HG02852 (cell line): Measurements from ENCODE around the gene THAP8.

Experiments
- ATAC-seq: cut with Tn5 transposase; IDR thresholded peaks from one replicate; pipeline ENCODE4 v1.9.1; 2021; ENCODE audit warnings: mild to moderate bottlenecking, moderate library complexity; ENCODE audit not compliant: unreplicated experiment

THAP8 gene

DNA sequence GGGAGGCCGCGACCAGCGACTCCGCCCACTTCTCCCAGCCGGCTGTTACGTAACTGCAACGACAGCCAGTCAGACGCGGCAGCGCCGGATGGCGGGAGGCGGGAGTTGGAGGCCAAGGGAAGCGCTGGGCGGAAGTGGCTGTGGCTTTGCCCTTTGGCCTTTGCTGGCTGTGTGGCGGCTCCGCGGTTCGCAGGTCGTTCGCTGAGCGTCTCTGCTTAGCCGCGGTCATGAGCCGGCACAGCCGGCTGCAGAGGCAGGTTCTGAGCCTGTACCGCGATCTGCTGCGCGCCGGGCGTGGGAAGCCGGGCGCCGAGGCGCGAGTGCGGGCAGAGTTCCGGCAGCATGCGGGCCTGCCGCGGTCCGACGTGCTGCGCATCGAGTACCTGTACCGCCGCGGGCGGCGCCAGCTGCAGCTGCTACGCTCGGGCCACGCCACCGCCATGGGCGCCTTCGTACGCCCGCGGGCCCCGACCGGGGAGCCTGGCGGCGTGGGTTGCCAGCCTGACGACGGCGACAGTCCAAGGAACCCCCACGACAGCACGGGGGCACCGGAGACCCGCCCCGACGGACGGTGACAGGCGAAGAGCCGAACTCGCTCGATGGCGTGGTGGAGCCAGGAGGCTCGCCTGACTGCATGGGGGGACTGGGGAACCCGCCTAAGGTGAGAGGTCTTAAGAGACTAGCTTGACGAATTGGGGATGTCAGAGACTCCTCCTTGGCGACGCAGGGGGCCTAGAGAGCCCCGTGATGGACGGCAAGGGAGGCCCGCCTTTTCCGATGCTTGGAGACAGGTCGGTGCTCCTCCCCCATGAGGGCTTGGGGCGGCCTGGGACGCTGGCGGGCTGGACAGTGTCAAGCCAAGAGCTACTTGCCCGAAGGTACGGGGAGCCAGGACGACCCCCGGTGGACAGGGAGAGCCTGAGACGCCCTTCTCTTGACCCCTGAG is 58.8 kb downstream of the THAP8 start, which contains the start of gene SDHAF1:
TSS of gene SDHAF1 (plus strand) at position 141 of the 946 bp plus-strand sequence. CDS start at position 228, 87 bp downstream.
- ATAC-seq, result peak; percentile 83

DNA sequence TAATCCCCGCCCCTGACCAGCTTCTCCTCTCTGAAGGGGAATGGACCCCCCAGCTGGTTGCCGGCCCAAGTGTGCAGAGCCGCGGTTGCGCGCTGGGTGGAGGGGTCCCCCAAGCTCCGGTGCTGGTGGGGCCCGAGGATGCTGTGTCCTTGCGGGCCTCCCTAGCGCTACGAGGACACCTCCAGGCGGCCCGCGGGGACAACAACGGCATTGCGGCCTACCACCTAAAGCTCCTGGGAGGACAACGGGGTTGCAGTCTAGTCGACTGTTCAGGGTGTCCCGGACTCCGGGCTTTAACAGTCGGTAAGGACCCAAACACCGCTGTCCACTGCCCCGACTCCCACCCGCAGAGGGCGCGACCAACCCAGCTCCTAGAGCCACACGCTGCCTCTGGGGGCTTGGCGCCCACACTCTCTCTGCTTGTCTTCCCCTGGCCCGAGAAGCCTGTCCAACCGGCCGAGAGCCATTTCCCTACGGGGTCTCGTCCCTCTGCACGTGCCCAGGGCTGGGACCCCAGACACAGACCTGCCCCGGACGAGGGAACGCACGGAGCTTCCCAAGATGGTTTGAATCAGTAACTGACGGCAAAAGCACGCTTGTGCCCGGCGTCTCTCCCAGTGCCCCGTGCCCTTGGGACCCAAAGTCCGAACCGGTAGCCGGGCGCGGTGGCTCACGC is 60.0 kb downstream of the THAP8 start:
- no peak for ATAC-seq

DNA sequence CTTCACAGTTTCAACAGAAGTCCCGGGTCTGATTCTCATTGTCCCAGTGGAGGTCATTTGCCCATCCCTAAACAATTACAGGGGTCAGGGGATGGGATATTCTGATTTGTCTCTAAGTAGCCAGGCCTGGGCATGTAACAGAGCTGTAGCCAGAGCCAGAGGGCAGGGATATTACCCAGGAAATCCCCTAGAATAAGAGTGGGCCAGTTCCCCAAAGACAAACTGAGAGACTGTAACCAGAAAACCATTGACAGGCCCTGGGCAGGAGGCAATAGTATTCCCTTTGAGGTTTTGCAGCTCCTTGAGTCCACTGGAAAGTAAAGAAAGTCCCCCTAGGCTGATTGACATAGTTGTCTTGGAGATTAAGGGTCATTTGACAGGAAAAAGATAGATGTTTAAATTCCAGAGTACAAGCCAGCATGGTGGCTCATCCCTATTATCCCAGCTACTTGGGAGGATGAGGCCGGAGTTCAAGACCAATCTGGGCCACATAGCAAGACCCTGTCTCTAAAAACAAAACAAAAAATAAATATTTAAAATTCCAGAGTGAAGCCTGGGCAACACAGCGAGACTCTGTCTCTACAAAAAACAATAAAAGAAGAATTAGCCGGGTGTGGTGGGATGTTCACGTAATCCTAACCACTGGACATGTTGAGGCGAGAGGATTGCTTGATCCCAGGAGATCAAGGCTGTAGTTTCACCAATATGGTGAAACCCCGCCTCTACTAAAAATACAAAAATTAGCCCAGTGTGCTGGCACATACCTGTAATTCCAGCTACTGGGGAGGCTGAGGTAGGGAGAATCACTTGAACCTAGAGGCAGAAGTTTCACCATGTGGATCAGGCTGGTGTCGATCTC is 60.9 kb downstream of the THAP8 start:
- no peak for ATAC-seq

DNA sequence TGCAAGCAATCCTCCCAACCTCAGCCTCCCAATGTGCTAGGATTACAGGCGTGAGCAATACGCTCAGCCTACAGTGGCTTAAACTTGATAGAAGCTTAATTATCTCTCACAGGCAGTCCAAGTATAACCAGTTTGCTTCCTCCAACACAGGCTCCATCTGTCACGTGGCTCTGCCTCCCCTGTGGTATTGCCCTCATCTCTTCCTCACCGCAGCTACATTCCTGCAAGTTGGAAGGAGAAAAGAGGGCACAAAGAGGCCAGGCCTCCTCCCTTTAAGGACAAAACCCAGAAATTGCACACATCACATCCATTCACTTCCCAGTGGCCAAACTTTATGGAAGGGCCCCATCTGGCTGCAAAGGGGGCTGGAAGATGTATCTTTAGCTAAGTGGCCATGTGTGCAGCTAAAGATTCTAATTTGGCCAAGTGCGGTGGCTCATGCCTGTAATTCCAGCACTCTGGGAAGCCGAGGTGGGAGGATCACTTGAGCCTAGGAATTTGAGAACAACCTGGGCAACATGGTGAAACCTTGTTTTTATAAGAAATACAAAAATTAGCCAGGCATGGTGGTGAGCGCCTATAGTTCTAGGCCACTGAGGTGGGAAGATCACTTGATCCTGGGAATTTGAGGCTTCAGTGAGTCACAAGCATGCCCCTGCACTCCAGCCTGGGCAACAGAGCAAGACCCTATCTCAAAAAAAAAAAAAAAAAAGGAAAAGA is 62.2 kb downstream of the THAP8 start:
- ATAC-seq, result no peak

DNA sequence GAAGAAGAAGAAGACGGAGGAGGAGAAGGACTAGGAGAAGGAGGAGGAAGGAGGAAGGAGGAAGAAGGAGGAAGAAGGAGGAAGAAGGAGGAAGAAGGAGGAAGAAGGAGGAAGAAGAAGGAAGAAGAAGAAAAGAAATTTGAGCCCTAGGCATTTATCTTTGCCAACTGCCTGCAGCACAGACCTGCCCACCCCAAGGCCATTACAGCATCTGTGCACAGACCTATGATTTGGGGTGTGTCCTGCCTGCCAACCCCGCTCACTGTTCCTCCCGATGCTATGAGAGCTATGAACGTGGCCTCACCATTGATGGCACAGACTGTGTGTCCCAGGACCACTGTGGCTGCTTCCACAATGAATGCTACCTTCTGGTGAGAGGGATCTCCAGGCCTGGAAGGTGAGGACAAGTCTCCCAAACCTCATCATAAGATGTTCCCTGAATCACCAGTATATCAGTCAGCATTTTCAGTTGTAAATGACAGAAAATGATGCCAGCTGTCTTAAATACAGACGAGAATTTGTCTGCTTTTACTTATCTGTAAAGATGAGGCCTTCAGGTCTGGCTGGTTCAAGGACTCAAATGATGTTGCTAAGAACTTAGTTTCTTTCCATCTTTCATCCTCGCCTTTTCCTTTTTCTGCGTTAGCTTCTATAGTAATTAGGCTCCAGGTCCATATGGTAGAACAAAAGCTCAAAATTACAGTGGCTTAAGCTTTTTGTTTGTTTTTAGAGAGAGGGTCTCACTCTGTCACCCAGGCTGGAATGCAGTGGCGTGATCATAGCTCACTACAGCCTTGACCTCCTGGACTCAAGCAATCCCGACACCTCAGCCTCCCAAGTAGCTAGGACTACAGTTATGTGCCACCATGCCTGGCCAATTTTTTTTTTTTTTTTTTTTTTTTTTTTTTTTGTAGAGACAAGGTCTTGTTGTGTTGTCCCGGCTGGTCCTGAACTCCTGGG is 63.0 kb downstream of the THAP8 start:
- no peak for ATAC-seq

DNA sequence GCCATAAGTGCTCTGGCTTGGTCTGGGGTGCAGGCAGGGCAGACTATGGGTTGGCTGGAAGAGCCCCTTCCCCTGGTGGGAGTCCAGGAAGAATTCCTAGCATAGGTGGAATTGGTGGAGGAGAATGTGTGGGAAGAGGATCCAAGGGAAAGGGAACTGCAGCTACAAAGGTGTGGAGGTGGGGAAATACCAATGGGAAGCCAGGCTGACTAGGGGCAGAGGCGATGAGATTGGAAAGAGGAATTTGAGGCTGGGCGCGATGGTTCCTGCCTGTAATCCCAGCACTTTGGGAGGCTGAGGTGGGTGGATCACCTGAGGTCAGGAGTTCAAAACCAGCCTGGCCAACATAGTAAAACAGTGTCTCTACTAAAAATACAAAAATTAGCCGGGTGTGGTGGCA is 63.9 kb downstream of the THAP8 start:
- no peak for ATAC-seq

DNA sequence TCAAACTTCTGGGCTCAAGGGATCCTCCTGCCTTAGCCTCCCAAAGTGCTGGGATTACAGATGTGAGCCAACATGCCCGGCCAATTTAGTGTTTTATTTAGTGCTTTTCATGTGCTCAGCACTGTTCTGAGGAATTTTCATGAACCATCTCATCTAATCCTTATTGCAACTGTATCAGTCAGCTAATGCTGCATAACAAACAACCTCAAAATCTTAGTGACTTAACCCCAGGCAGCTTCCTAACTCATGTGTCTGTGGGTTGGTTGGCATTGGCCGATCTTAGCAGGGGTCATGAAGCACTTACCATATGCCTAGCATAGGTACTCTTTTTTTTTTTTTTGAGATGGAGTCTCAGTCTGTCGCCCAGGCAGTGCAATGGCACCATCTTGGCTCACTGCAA is 65.3 kb downstream of the THAP8 start:
- no peak for ATAC-seq

DNA sequence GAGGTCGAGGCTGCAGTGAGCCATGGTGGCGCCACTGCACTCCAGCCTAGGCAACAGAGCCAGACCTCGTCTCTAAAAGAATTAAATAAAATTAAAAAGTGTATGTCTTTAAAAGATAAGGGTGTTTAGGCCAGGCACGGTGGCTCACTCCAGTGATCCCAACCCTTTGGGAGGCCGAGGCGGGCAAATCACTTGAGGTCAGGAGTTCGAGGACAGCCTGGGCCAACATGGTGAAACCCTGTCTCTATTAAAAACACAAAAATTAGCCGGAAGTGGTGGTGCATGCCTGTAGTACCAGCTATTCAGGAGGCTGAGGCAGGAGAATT is 66.6 kb downstream of the THAP8 start:
- ATAC-seq, result no peak

DNA sequence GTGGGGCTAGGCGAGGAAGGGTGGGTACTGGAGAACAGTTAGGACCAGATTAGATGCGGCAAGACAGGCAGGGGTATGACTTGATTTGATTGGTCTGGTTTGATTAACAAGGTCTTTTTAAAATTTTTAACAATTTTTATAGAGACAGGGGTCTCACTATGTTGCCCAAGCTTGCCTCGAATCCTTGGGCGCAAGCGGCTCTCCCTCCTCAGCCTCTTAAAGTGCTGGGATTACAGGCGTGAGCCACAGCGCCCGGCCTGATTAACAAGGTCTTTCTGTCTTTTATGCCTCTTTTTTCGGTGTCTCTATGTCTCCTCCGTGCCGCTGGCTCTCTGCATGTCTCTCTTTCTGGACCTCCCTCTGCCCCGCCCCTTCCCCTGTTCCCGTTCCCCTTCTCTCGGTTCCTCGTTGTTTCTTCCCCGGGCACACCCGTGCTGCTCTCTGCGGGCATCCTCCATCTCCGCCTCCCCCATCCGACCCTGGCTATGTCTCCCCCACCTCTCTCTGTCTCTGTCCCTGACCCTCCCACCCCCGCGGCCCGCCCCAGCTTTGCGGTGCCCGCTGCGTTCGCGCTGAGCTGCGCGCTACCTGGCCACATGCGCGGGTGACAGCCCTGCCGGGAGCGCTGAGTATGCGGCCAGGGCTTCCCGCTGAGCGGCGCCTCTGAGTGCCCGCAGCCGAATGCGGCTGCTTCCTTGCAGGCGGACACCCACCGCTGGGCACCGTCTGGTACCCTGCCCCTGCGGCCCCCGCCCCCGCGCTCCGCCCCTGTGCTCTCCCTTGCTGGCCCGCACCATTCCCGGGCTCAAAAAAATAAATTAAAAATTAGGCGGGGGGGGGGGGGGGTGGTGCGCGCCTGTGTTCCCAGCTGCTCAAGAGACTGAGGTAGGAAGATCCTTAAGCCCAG is 67.2 kb downstream of the THAP8 start:
- ATAC-seq, result no peak

DNA sequence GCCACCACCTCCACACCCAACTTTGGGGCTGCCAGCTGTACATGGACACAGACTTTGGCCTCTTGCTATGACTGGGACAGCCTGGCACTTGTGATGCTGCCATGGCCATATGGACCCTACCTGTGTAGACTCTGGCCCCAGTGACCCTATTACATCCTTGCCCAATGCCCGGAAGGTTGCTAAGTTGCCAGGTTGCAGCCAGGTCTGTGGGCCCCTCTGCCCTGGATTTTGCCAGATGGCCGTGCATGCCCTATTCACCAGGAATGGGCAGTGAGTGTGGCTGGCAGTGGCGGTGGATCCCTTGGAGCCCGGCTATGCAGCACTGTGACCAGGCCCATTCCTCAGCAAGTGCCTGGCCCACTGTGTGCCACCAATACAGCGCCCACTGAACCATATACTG is 68.0 kb downstream of the THAP8 start:
- no peak for ATAC-seq
